Measurements from ENCODE around the gene DENND1B. TPM values are rescaled to one million over a fixed set of nuclear protein-coding genes. Genes with fewer than 3 reads are reported as not detected.

Gene DENND1B
- total and polyA plus RNA-seq, 2 donors (not counting 1 experiment from before 2014, with no cell fraction given), result 4.3 to 25.4 TPM

DNA sequence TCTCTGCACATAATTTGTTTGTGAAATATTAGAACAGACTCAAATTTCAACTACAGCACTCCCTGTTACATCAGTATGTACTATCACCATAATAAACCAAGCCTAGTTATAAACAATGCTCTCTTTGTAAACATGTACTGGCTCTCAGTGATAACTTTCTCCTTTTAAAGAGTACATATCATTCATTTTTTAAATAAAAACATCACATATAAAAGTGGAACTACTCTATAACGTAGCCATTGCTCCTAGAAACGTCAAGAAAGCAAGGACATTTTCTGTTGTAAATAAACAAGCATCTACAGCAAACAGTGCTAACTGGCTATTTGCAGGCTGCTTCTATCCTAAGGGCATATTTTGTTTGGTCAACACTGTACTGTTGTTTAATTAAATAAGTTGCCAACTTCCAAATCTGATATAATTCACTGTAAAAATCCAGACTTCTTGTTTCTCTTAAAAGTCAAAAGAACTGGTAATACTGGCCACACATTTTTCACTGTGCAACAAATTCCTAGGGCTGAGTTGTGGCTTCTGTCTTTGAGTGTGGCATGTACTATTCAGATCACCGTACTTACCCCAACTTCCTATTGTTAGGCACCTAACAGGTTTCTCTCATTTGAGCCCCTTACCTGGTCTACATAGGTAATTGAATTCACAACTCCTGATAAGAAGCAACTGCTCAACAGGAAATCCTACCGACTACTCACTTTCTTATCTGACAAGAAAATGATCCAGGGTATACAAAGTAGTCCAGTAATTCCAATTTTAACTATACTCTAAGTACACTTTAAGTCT is 111.9 kb downstream of the DENND1B start:
- no peaks in the 10 kb centered on the region for H3K9me3 ChIP-seq (ENCODE audit: control extremely low read depth in 1 of 3, control insufficient read depth in 2 of 3, insufficient read depth in 1 of 3, low read length in 2 of 3)
- no peak overlapping the region for H3K4me2 ChIP-seq (replicated peaks; ENCODE audit: low read depth, low read length, poor library complexity, severe bottlenecking)
- ChIA-PET POLR2A (no interaction called here), CTCF (no interaction called here)
- peaks cover 9% of the 10 kb centered on the region for H3K4me1 Mint-ChIP-seq
- no peak overlapping the region for H3K4me3 ChIP-seq (ENCODE audit: control extremely low read depth in 1 of 5, extremely low read depth in 1 of 5, insufficient read depth in 1 of 5, low read depth in 2 of 5, low read length in 4 of 5)
- DNase-seq, result no peak
- no CpG with 5 or more reads among the region's 4 CpGs for WGBS (ENCODE audit: insufficient coverage)
- no peak overlapping the region for H2AFZ ChIP-seq (ENCODE audit: insufficient read depth, low read depth, low read length, poor library complexity, severe bottlenecking)
- ATAC-seq (ENCODE audit: low read depth), result no peak
- H4K20me1 ChIP-seq (ENCODE audit: control insufficient read depth, insufficient read depth, low read length, poor library complexity, severe bottlenecking), result no peaks in the 10 kb centered on the region
- no peak overlapping the region for H3K4me3 Mint-ChIP-seq
- H3K27ac ChIP-seq (ENCODE audit: low read length in 2 of 2), result no peak overlapping the region
- intact Hi-C loops (cut with micrococcal nuclease), result no loop called here
- peaks cover 0 to 3% of the 10 kb centered on the region in 2 donors for H3K4me1 ChIP-seq (ENCODE audit: control insufficient read depth in 2 of 2, insufficient read depth in 2 of 2, low read length in 2 of 2)
- no peaks in the 10 kb centered on the region for H3K36me3 ChIP-seq (replicated peaks in 1 of 2; ENCODE audit: control extremely low read depth in 1 of 2, control insufficient read depth in 1 of 2, extremely low read depth in 1 of 2, insufficient read depth in 2 of 2, low read length in 1 of 2)
- H3K27me3 ChIP-seq (replicated peaks in 1 of 4; ENCODE audit: control extremely low read depth in 1 of 4, control insufficient read depth in 3 of 4, insufficient read depth in 4 of 4, low read length in 3 of 4), result no peaks in the 10 kb centered on the region
- TF ChIP-seq EZH2 (IDR thresholded peaks at IDR 0.05; ENCODE audit: borderline replicate concordance, insufficient read depth, low read depth, low read length, poor library complexity, severe bottlenecking), result no peak
- TF ChIP-seq, protein P1, sequence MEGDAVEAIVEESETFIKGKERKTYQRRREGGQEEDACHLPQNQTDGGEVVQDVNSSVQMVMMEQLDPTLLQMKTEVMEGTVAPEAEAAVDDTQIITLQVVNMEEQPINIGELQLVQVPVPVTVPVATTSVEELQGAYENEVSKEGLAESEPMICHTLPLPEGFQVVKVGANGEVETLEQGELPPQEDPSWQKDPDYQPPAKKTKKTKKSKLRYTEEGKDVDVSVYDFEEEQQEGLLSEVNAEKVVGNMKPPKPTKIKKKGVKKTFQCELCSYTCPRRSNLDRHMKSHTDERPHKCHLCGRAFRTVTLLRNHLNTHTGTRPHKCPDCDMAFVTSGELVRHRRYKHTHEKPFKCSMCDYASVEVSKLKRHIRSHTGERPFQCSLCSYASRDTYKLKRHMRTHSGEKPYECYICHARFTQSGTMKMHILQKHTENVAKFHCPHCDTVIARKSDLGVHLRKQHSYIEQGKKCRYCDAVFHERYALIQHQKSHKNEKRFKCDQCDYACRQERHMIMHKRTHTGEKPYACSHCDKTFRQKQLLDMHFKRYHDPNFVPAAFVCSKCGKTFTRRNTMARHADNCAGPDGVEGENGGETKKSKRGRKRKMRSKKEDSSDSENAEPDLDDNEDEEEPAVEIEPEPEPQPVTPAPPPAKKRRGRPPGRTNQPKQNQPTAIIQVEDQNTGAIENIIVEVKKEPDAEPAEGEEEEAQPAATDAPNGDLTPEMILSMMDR (IDR thresholded peaks at IDR 0.05), result no peak
- no peaks in the 10 kb centered on the region for H3K9me3 Mint-ChIP-seq (ENCODE audit: insufficient read depth)
- no peak overlapping the region for H3K27ac Mint-ChIP-seq
- H3K79me2 ChIP-seq (ENCODE audit: control insufficient read depth, insufficient read depth, low read length), result no peaks in the 10 kb centered on the region
- no peak overlapping the region for H3K9ac ChIP-seq (ENCODE audit: low read length)
- no peaks in the 10 kb centered on the region for H3K27me3 Mint-ChIP-seq

DNA sequence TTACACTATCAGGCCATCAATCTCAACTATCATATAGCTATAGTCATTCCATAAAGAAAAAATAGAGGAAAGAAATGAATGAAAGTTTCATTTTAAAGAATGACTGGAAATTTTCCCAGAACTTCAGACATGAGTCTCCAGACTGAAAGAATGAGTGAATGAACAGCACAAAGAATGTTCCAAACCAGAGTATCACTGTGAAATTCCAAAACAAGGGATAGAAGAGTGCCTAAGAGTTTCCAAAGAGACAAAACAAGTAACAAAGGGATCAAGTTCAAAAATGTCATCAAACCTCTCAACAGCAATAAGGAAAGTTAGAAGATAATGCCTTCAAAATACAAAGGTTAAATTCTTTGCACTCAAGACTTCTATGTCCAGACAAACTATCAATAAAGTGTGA is 114.9 kb downstream of the DENND1B start:
- Histone ChIP-seq H3K27me3 (replicated peaks in 1 of 4; ENCODE audit: control extremely low read depth in 1 of 4, control insufficient read depth in 3 of 4, insufficient read depth in 4 of 4, low read length in 3 of 4) (no peaks in the 10 kb centered on the region), H4K20me1 (ENCODE audit: control insufficient read depth, insufficient read depth, low read length, poor library complexity, severe bottlenecking) (no peaks in the 10 kb centered on the region), H3K4me1 (ENCODE audit: control insufficient read depth in 2 of 2, insufficient read depth in 2 of 2, low read length in 2 of 2) (peaks cover 0 to 3% of the 10 kb centered on the region in 2 donors), H3K9me3 (ENCODE audit: control extremely low read depth in 1 of 3, control insufficient read depth in 2 of 3, insufficient read depth in 1 of 3, low read length in 2 of 3) (no peaks in the 10 kb centered on the region), H3K79me2 (ENCODE audit: control insufficient read depth, insufficient read depth, low read length) (no peaks in the 10 kb centered on the region), H3K4me3 (ENCODE audit: control extremely low read depth in 1 of 5, extremely low read depth in 1 of 5, insufficient read depth in 1 of 5, low read depth in 2 of 5, low read length in 4 of 5) (no peak overlapping the region), H3K9ac (ENCODE audit: low read length) (no peak overlapping the region), H2AFZ (ENCODE audit: insufficient read depth, low read depth, low read length, poor library complexity, severe bottlenecking) (no peak overlapping the region), H3K4me2 (replicated peaks; ENCODE audit: low read depth, low read length, poor library complexity, severe bottlenecking) (no peak overlapping the region), H3K36me3 (replicated peaks in 1 of 2; ENCODE audit: control extremely low read depth in 1 of 2, control insufficient read depth in 1 of 2, extremely low read depth in 1 of 2, insufficient read depth in 2 of 2, low read length in 1 of 2) (no peaks in the 10 kb centered on the region), H3K27ac (ENCODE audit: low read length in 2 of 2) (no peak overlapping the region)
- ATAC-seq (ENCODE audit: low read depth) (no peak), DNase-seq (no peak)
- Mint-ChIP-seq H3K4me3 (no peak overlapping the region), H3K27me3 (no peaks in the 10 kb centered on the region), H3K9me3 (ENCODE audit: insufficient read depth) (no peaks in the 10 kb centered on the region), H3K4me1 (peaks cover 9% of the 10 kb centered on the region), H3K27ac (no peak overlapping the region)
- intact Hi-C loops (cut with micrococcal nuclease), result no loop called here
- CTCF ChIA-PET, result no interaction called here
- TF ChIP-seq EZH2 (IDR thresholded peaks at IDR 0.05; ENCODE audit: borderline replicate concordance, insufficient read depth, low read depth, low read length, poor library complexity, severe bottlenecking), result no peak
- TF ChIP-seq, protein P1 (IDR thresholded peaks at IDR 0.05), result no peak
- POLR2A ChIA-PET, result no interaction called here
